Neuronal stem cell (in vitro differentiated cells): Measurements from ENCODE around the gene TKTL1.
A peak's percentile ranks its signal among the peaks of the same experiment; 100 is the strongest.
"Not testable (repeated sequence)": the region's sequence is repeated elsewhere in the genome, so short reads cannot be mapped to it uniquely, and the experiment has no call there.

Source experiments
- DNase-seq: peaks from one replicate; pipeline ENCODE4 v3.0.0-alpha.2; 2013; ENCODE audit warnings: low spot score
- H2AFZ ChIP-seq: one replicate; pipeline ENCODE4 v1.6.1; 2013; ENCODE audit warnings: mild to moderate bottlenecking, low read length, inconsistent platforms
- H2AK5ac ChIP-seq: 2 replicates; pipeline ENCODE4 v1.6.1; 2013; ENCODE audit warnings: low read depth, mild to moderate bottlenecking, inconsistent platforms, low read length, moderate library complexity, mixed read lengths
- H2BK120ac ChIP-seq: 2 replicates; pipeline ENCODE4 v1.6.1; 2013; ENCODE audit warnings: low read depth, mild to moderate bottlenecking, inconsistent platforms, low read length, moderate library complexity, mixed read lengths
- H2BK12ac ChIP-seq: one replicate; pipeline ENCODE4 v1.6.1; 2013; ENCODE audit warnings: low read length, inconsistent platforms
- H2BK15ac ChIP-seq: 2 replicates; pipeline ENCODE4 v1.6.1; 2013; ENCODE audit warnings: mild to moderate bottlenecking, low read length, inconsistent platforms, mixed read lengths
- H2BK5ac ChIP-seq: one replicate; pipeline ENCODE4 v1.6.1; 2013; ENCODE audit warnings: inconsistent platforms, mild to moderate bottlenecking, low read length, moderate library complexity
- H3K14ac ChIP-seq: one replicate; pipeline ENCODE4 v1.6.1; 2013; ENCODE audit warnings: low read length, inconsistent platforms
- H3K18ac ChIP-seq: 2 replicates; pipeline ENCODE4 v1.6.1; 2013; ENCODE audit warnings: low read length, inconsistent platforms
- H3K23ac ChIP-seq: 2 replicates; pipeline ENCODE4 v1.6.1; 2013; ENCODE audit warnings: low read depth, mild to moderate bottlenecking, mixed read lengths, low read length, inconsistent platforms; ENCODE audit not compliant: poor library complexity
- H3K27ac ChIP-seq: replicated peaks from 3 replicates; pipeline ENCODE4 v1.5.1; 2013; ENCODE audit warnings: low read length, inconsistent platforms
- H3K27me3 ChIP-seq, 3 experiments: 2 replicates each; pipeline ENCODE4 v1.6.1; 2013; ENCODE audit warnings: low read length in 3 of 3, mild to moderate bottlenecking in 2 of 3, inconsistent platforms in 1 of 3, low read depth in 1 of 3, mixed read lengths in 1 of 3, moderate library complexity in 1 of 3; ENCODE audit not compliant: control insufficient read depth in 3 of 3, insufficient read depth in 3 of 3
- H3K36me3 ChIP-seq, 2 donors: replicated peaks in 1 of 2; 2 replicates each; pipeline ENCODE4 v1.6.1; 2013; ENCODE audit warnings: low read length in 2 of 2; ENCODE audit not compliant: control insufficient read depth in 2 of 2, insufficient read depth in 2 of 2
- H3K4ac ChIP-seq: 2 replicates; pipeline ENCODE4 v1.6.1; 2013; ENCODE audit warnings: inconsistent platforms, mild to moderate bottlenecking, low read length, moderate library complexity
- H3K4me1 ChIP-seq, 2 donors: 1 replicate in 1 of 2; 2 replicates in 1 of 2; pipeline ENCODE4 v1.6.1; 2013; ENCODE audit warnings: low read length in 2 of 2, low read depth in 1 of 2; ENCODE audit not compliant: control insufficient read depth in 2 of 2, insufficient read depth in 1 of 2
- H3K4me2 ChIP-seq: one replicate; pipeline ENCODE4 v1.6.1; 2013; ENCODE audit warnings: mild to moderate bottlenecking, low read length, inconsistent platforms; ENCODE audit not compliant: insufficient read depth, poor library complexity, severe bottlenecking
- H3K4me3 ChIP-seq, 2 donors: 2 replicates each; pipeline ENCODE4 v1.5.1; 2013; ENCODE audit warnings: low read length in 2 of 2, mild to moderate bottlenecking in 2 of 2, inconsistent platforms in 1 of 2, moderate library complexity in 1 of 2
- H3K79me1 ChIP-seq: one replicate; pipeline ENCODE4 v1.6.1; 2013; ENCODE audit warnings: low read depth, mild to moderate bottlenecking, inconsistent platforms, low read length, moderate library complexity
- H3K9ac ChIP-seq: one replicate; pipeline ENCODE4 v1.6.1; 2013; ENCODE audit warnings: mild to moderate bottlenecking, low read depth, low read length, inconsistent platforms; ENCODE audit not compliant: poor library complexity
- H3K9me3 ChIP-seq, 2 donors: replicated peaks in 1 of 2; 2 replicates each; pipeline versions ENCODE3 to v1.6.1; 2013; ENCODE audit warnings: low read length in 2 of 2, mild to moderate bottlenecking in 2 of 2, inconsistent platforms in 1 of 2, low read depth in 1 of 2, mixed read lengths in 1 of 2, moderate library complexity in 1 of 2; ENCODE audit not compliant: control insufficient read depth in 2 of 2, insufficient read depth in 1 of 2
- H4K8ac ChIP-seq: one replicate; pipeline ENCODE4 v1.6.1; 2013; ENCODE audit warnings: low read depth, mild to moderate bottlenecking, inconsistent platforms, low read length, moderate library complexity
- H4K91ac ChIP-seq: one replicate; pipeline ENCODE4 v1.6.1; 2013; ENCODE audit warnings: low read length, low read depth, mild to moderate bottlenecking, inconsistent platforms; ENCODE audit not compliant: poor library complexity
- WGBS, 2 donors: extraction: QIAGEN DNeasy Blood & Tissue Kit; methylation state at CpG; one replicate each; pipeline ENCODE4 v1.1.7; 2013; ENCODE audit warnings: missing lambda C conversion rate in 2 of 2, mixed read lengths in 1 of 2; ENCODE audit not compliant: insufficient read length in 2 of 2, insufficient replicate concordance in 1 of 2; ENCODE audit errors: extremely low coverage in 2 of 2; 5-methylcytosine and 5-hydroxymethylcytosine counted together

The TKTL1 gene

GRCh38 chrX:154343063-154343462 lies 47.5 kb downstream of the TKTL1 start:
- H2BK12ac ChIP-seq, H3K4ac ChIP-seq, H3K36me3 ChIP-seq, H3K27me3 ChIP-seq, DNase-seq, H2BK15ac ChIP-seq, H2BK120ac ChIP-seq, H2AFZ ChIP-seq, H3K9me3 ChIP-seq, H3K23ac ChIP-seq, H3K4me1 ChIP-seq, H3K4me2 ChIP-seq, H4K91ac ChIP-seq, H2BK5ac ChIP-seq, H4K8ac ChIP-seq, H3K4me3 ChIP-seq, H3K18ac ChIP-seq, H2AK5ac ChIP-seq, H3K9ac ChIP-seq, H3K79me1 ChIP-seq, H3K14ac ChIP-seq, H3K27ac ChIP-seq: not testable (repeated sequence)
- WGBS, 2 donors = no CpG with 5 or more reads among the region's 16 CpGs

GRCh38 chrX:154343620-154344019 lies 48.0 kb downstream of the TKTL1 start:
- not testable (repeated sequence) for H2BK120ac ChIP-seq, H3K36me3 ChIP-seq, H3K4me3 ChIP-seq, H3K9me3 ChIP-seq, H3K4me2 ChIP-seq, H2AK5ac ChIP-seq, H2BK5ac ChIP-seq, H3K4me1 ChIP-seq, H4K91ac ChIP-seq, H3K23ac ChIP-seq, H3K9ac ChIP-seq, H3K27ac ChIP-seq, H3K14ac ChIP-seq, H4K8ac ChIP-seq, H3K4ac ChIP-seq, H2BK15ac ChIP-seq, DNase-seq, H2AFZ ChIP-seq, H2BK12ac ChIP-seq, H3K27me3 ChIP-seq, H3K79me1 ChIP-seq, H3K18ac ChIP-seq
- WGBS, 2 donors = no CpG with 5 or more reads among the region's 20 CpGs

- Histone ChIP-seq H3K9ac (no peak overlapping the region), H2BK120ac (no peak overlapping the region), H3K23ac (no peak overlapping the region), H3K9me3 (no peaks in the 10 kb centered on the region), H2BK15ac (no peak overlapping the region), H2AK5ac (no peak overlapping the region), H3K18ac (no peak overlapping the region), H2AFZ (no peak overlapping the region), H3K4ac (no peak overlapping the region), H3K4me1 (peaks cover 0 to 4% of the 10 kb centered on the region in 2 donors), H3K14ac (no peak overlapping the region), H3K27me3 (no peaks in the 10 kb centered on the region), H3K4me2 (no peak overlapping the region), H3K36me3 (peaks cover 38 to 49% of the 10 kb centered on the region in 2 donors), H2BK12ac (no peak overlapping the region), H3K79me1 (no peaks in the 10 kb centered on the region), H2BK5ac (no peak overlapping the region), H4K91ac (no peak overlapping the region), H4K8ac (no peak overlapping the region), H3K27ac (peak overlapping the region; percentile 31), H3K4me3 (no peak overlapping the region)
- no CpG with 5 or more reads among the region's 7 CpGs for WGBS, 2 donors
- no peak for DNase-seq
These were observed 52.5 kb downstream of the TKTL1 start for GRCh38 chrX:154348114-154348531.

- DNase-seq = no peak
- H2BK15ac ChIP-seq = no peak overlapping the region
- H4K91ac ChIP-seq = no peak overlapping the region
- no peak overlapping the region for H4K8ac ChIP-seq
- H3K9me3 ChIP-seq = no peaks in the 10 kb centered on the region
- no peak overlapping the region for H2BK120ac ChIP-seq
- peaks cover 0 to 4% of the 10 kb centered on the region in 2 donors for H3K4me1 ChIP-seq
- peaks cover 45 to 56% of the 10 kb centered on the region in 2 donors for H3K36me3 ChIP-seq
- H3K79me1 ChIP-seq = peaks cover 3% of the 10 kb centered on the region
- WGBS, 2 donors = no CpG with 5 or more reads among the region's 24 CpGs
- H3K9ac ChIP-seq = no peak overlapping the region
- no peak overlapping the region for H3K4me3 ChIP-seq
- H2AFZ ChIP-seq = no peak overlapping the region
- no peak overlapping the region for H3K18ac ChIP-seq
- no peak overlapping the region for H2BK12ac ChIP-seq
- H3K4me2 ChIP-seq = no peak overlapping the region
- H3K4ac ChIP-seq = no peak overlapping the region
- no peak overlapping the region for H3K23ac ChIP-seq
- peak overlapping the region; percentile 13 for H3K27ac ChIP-seq
- H2AK5ac ChIP-seq = no peak overlapping the region
- H3K27me3 ChIP-seq = no peaks in the 10 kb centered on the region
- H3K14ac ChIP-seq = no peak overlapping the region
- no peak overlapping the region for H2BK5ac ChIP-seq
These were observed 53.2 kb downstream of the TKTL1 start for GRCh38 chrX:154348646-154349358.
